A673 (cell line): Measurements from ENCODE around the gene IDE. TPM values are rescaled to one million over a fixed set of nuclear protein-coding genes. Genes with fewer than 3 reads are reported as not detected.

Experiments used
- BruUV-seq: library from RNA; stranded (reverse); fragments of 400-500 nt; replicated peaks from 2 replicates; lab custom pipeline; 2021; lab: Mats Ljungman, UMichigan
- CTCF ChIA-PET: fragments of 300-600 bp; sonication (Branson Sonifier 250); formaldehyde crosslinking; loops from one replicate; lab custom pipeline; 2022; ENCODE audit warnings: antibody characterized with exemption; lab: Charles Lee
- POLR2A ChIA-PET: fragments of 300-600 bp; sonication (Branson Sonifier 250); formaldehyde crosslinking; loops from one replicate; lab custom pipeline; 2022; ENCODE audit warnings: antibody characterized with exemption; ENCODE audit not compliant: low non-redundant PET; lab: Charles Lee
- DNase-seq: peaks from one replicate; pipeline ENCODE4 v3.0.0-alpha.2; 2015; ENCODE audit warnings: low spot score
- H3K27ac ChIP-seq: fragments of 200-600 bp; sonication (generic); 2 replicates; pipeline ENCODE4 v1.5.1; 2016; ENCODE audit warnings: mixed run types, low read depth, mild to moderate bottlenecking, mixed read lengths, antibody characterized with exemption, low read length; ENCODE audit not compliant: poor library complexity, severe bottlenecking
- H3K27me3 ChIP-seq: fragments of 200-600 bp; sonication (generic); replicated peaks from 2 replicates; pipeline ENCODE4 v1.6.1; 2017; ENCODE audit warnings: mixed run types, low read depth, mild to moderate bottlenecking, mixed read lengths, antibody characterized with exemption, low read length; ENCODE audit not compliant: insufficient read depth, poor library complexity
- H3K36me3 ChIP-seq: fragments of 200-600 bp; sonication (generic); 2 replicates; pipeline ENCODE4 v1.6.1; 2016; ENCODE audit warnings: mixed run types, mild to moderate bottlenecking, mixed read lengths, antibody characterized with exemption, low read length; ENCODE audit not compliant: insufficient read depth, poor library complexity, severe bottlenecking
- H3K4me1 ChIP-seq: fragments of 200-600 bp; sonication (generic); 2 replicates; pipeline ENCODE4 v1.6.1; 2017; ENCODE audit warnings: mixed run types, mild to moderate bottlenecking, mixed read lengths, antibody characterized with exemption, low read length; ENCODE audit not compliant: insufficient read depth, poor library complexity, severe bottlenecking
- H3K4me3 ChIP-seq: fragments of 200-600 bp; sonication (generic); 2 replicates; pipeline ENCODE4 v1.5.1; 2016; ENCODE audit warnings: low read depth, mixed run types, mild to moderate bottlenecking, mixed read lengths, low read length; ENCODE audit not compliant: poor library complexity, severe bottlenecking
- H3K9me3 ChIP-seq: fragments of 200-600 bp; sonication (generic); 2 replicates; pipeline ENCODE4 v1.6.1; 2016; ENCODE audit warnings: mixed run types, low read depth, mild to moderate bottlenecking, mixed read lengths, antibody characterized with exemption, low read length; ENCODE audit not compliant: poor library complexity, severe bottlenecking
- EZH2 ChIP-seq: fragments of 200-600 bp; sonication (generic); IDR thresholded peaks from 2 replicates; pipeline ENCODE4 v1.6.1; 2017; ENCODE audit warnings: borderline replicate concordance, low read depth, mild to moderate bottlenecking, mixed read lengths, antibody characterized with exemption, low read length; ENCODE audit not compliant: poor library complexity, severe bottlenecking
- intact Hi-C: fragments of 100-400 bp; cut with micrococcal nuclease; formaldehyde crosslinking; loops from one replicate; pipeline ENCODE4 v1.10.0; 2022; ENCODE audit not compliant: unreplicated experiment
- total RNA-seq: library from RNA; stranded (reverse); gene quantifications from 2 replicates; pipeline ENCODE4 v1.2.3, GENCODE V29; 2021
- TF ChIP-seq, protein P1 (sequence below): fragments of 300-800, 200-600 bp; sonication (generic); conservative IDR thresholded peaks from 2 replicates; pipeline ENCODE4 v1.5.1; 2017; ENCODE audit warnings: low read depth, mild to moderate bottlenecking, antibody characterized with exemption, low read length, moderate library complexity, mixed read lengths

Gene IDE
- total RNA-seq, 1 experiment from 2014 or later = 87.8 TPM

DNA sequence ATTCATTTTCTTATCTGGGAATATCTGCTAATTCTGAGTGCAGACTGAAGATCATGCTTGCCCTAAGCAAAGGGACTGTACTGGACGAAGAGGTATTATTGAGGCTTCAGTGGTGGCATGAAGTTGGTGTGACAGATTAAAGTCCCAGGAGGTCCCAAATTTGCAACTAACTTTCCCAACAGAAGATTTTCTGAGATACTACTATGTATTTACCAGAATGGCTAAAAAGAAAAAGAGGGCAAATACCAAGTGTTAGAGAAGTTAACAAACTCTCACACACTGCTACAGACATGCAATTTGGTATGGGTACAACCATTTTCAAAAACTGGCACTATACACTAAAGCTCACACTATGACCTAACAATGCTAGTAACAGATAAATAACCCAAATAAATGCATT, 28.3 kb downstream of the IDE start:
- DNase-seq = no peak
- H3K9me3 ChIP-seq = no peaks in the 10 kb centered on the region
- H3K27ac ChIP-seq = no peak overlapping the region
- H3K4me3 ChIP-seq = no peak overlapping the region
- TF ChIP-seq, protein P1, sequence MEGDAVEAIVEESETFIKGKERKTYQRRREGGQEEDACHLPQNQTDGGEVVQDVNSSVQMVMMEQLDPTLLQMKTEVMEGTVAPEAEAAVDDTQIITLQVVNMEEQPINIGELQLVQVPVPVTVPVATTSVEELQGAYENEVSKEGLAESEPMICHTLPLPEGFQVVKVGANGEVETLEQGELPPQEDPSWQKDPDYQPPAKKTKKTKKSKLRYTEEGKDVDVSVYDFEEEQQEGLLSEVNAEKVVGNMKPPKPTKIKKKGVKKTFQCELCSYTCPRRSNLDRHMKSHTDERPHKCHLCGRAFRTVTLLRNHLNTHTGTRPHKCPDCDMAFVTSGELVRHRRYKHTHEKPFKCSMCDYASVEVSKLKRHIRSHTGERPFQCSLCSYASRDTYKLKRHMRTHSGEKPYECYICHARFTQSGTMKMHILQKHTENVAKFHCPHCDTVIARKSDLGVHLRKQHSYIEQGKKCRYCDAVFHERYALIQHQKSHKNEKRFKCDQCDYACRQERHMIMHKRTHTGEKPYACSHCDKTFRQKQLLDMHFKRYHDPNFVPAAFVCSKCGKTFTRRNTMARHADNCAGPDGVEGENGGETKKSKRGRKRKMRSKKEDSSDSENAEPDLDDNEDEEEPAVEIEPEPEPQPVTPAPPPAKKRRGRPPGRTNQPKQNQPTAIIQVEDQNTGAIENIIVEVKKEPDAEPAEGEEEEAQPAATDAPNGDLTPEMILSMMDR = no peak
- TF ChIP-seq EZH2 = no peak
- BruUV-seq = no TSS peak
- CTCF ChIA-PET = no interaction called here
- H3K27me3 ChIP-seq = no peaks in the 10 kb centered on the region
- H3K4me1 ChIP-seq = peaks cover 13% of the 10 kb centered on the region
- intact Hi-C loops = no loop called here
- POLR2A ChIA-PET = no interaction called here
- H3K36me3 ChIP-seq = no peaks in the 10 kb centered on the region

DNA sequence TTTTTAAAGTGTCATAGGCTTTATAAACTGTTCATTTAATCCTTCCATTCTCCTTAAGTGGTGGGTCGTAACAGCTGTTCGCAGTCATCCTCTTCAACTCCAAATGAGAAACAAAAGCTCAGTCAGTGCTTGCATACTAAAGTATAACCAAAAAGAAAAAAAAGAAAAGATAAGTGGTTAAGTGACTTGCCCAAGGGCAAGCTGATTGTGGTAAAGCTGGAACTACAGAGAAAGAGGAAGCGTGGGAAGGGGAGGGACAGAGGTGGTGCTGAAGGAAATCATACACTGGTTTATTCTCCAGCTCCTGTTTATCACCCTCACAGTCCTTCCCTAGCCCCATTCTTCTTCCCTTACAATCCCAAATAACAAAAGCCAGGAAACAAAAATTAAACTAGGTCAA, 29.6 kb downstream of the IDE start:
- no peaks in the 10 kb centered on the region for H3K9me3 ChIP-seq
- TF ChIP-seq, protein P1 = no peak
- no peak for TF ChIP-seq EZH2
- no peaks in the 10 kb centered on the region for H3K27me3 ChIP-seq
- ChIA-PET POLR2A (no interaction called here), CTCF (interaction anchor here (0.6 kb wide), 1 partner anchor 20 kb away, joined by 3 read pairs; no protein-coding TSS in a partner anchor)
- intact Hi-C loops = no loop called here
- no peak overlapping the region for H3K4me3 ChIP-seq
- H3K4me1 ChIP-seq = peaks cover 13% of the 10 kb centered on the region
- H3K27ac ChIP-seq = peak overlapping the region; percentile 8
- peak; percentile 86 for DNase-seq
- no peaks in the 10 kb centered on the region for H3K36me3 ChIP-seq
- no TSS peak for BruUV-seq

DNA sequence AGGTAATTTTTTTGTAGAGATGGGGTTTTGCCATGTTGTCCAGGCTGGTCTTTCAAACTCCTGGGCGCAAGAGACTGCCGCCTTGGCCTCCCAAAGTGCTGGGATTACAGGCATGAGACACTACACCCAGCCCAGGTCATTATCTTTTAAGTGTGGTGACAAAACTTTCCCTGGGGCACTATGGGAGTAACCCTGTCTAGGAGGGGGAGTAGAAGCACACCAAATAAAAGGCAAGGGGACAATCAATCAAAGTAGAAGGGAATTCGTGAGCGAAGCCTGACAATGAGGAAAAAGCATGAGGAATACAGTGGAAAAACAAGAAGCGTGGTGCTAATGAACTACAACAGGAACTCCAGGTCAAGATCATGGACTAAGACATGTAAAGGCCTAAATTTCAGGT, 31.4 kb downstream of the IDE start:
- intact Hi-C loops = no loop called here
- TF ChIP-seq, protein P1 = no peak
- TF ChIP-seq EZH2 = no peak
- no peaks in the 10 kb centered on the region for H3K36me3 ChIP-seq
- H3K9me3 ChIP-seq = no peaks in the 10 kb centered on the region
- peaks cover 13% of the 10 kb centered on the region for H3K4me1 ChIP-seq
- no peaks in the 10 kb centered on the region for H3K27me3 ChIP-seq
- no peak for DNase-seq
- no TSS peak for BruUV-seq
- ChIA-PET CTCF (no interaction called here), POLR2A (no interaction called here)
- no peak overlapping the region for H3K4me3 ChIP-seq
- H3K27ac ChIP-seq = no peak overlapping the region
